ENCODE data around the gene ZBTB20.

DNA sequence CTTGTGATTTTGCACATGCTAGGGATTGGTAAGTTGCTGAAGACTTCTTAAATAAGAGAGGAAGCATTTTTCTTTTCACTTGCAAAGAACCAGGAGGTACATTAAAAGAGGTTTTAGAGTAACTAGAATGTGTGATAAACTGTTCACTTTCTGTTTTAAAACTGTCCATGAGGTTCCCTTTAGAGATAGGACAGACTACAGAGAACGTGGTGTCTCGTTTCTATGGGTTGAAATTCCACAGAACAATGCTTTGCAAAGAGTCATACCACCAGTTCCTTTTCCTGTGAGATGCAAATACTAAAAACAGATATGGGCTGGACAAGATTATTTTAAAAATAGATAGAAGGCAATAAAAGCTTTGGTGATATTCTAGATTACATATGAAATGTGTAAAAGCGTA, 480.5 kb downstream of the ZBTB20 start:
- TF ChIP-seq EZH2phosphoT487 (IDR thresholded peaks at IDR 0.05; ENCODE audit: low read depth): no peak
- TF ChIP-seq, protein P1, sequence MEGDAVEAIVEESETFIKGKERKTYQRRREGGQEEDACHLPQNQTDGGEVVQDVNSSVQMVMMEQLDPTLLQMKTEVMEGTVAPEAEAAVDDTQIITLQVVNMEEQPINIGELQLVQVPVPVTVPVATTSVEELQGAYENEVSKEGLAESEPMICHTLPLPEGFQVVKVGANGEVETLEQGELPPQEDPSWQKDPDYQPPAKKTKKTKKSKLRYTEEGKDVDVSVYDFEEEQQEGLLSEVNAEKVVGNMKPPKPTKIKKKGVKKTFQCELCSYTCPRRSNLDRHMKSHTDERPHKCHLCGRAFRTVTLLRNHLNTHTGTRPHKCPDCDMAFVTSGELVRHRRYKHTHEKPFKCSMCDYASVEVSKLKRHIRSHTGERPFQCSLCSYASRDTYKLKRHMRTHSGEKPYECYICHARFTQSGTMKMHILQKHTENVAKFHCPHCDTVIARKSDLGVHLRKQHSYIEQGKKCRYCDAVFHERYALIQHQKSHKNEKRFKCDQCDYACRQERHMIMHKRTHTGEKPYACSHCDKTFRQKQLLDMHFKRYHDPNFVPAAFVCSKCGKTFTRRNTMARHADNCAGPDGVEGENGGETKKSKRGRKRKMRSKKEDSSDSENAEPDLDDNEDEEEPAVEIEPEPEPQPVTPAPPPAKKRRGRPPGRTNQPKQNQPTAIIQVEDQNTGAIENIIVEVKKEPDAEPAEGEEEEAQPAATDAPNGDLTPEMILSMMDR (IDR thresholded peaks at IDR 0.05; ENCODE audit: low read depth, low read length): no peak

Measured in OCI-LY3 (cell line).